HepG2 (cell line): ENCODE data around the gene LPAR1. TPM values are rescaled to one million over a fixed set of nuclear protein-coding genes. Genes with fewer than 3 reads are reported as not detected.

ENCODE experiments used
- ATAC-seq: fragments of 200-7000 bp; cut with Tn5 transposase; 3 replicates; pipeline ENCODE4 v1.9.1; 2020; ENCODE audit warnings: mild to moderate bottlenecking, moderate library complexity
- BruUV-seq: library from RNA; stranded (reverse); fragments of 400-500 nt; replicated peaks from 2 replicates; lab custom pipeline; 2021; lab: Mats Ljungman, UMichigan
- CTCF ChIA-PET: fragments of 300-600 bp; formaldehyde crosslinking; extraction: SDS; loops from one replicate; lab custom pipeline; 2021; ENCODE audit warnings: low total read pairs, inconsistent platforms, low intra/inter-chr PET ratio; lab: Yijun Ruan, JAX
- POLR2A ChIA-PET: fragments of 350-600 bp; sonication (Branson Sonifier 250); formaldehyde crosslinking; loops from one replicate; lab custom pipeline; 2020; ENCODE audit warnings: antibody characterized with exemption, inconsistent platforms; lab: Yijun Ruan, JAX
- DNase-seq: peaks from one replicate; pipeline ENCODE4 v3.0.0-alpha.2; 2015; ENCODE audit warnings: low spot score
- FAIRE-seq: peaks from 3 replicates; lab custom pipeline; 2011; peaks lifted over from hg19 to GRCh38; lab: Jason Lieb, UNC
- H2AFZ ChIP-seq: one replicate; pipeline ENCODE4 v1.6.1; 2011; ENCODE audit warnings: low read length, inconsistent platforms
- H3K27ac ChIP-seq: fragments of 300-600 bp; 3 replicates; pipeline ENCODE4 v1.8.0; 2011; ENCODE audit warnings: mixed run types, mild to moderate bottlenecking, mixed read lengths, low read length, inconsistent platforms; ENCODE audit not compliant: insufficient read depth; ENCODE audit errors: extremely low read length
- H3K27me3 ChIP-seq, 2 experiments: fragments of 200-600 bp in 1 of 2; 2 replicates in 1 of 2; 3 replicates in 1 of 2; pipeline versions ENCODE4 v1.6.0 to v1.8.0; 2011; ENCODE audit warnings: low read length in 2 of 2, mild to moderate bottlenecking in 2 of 2, moderate library complexity in 2 of 2, inconsistent platforms in 1 of 2; ENCODE audit not compliant: insufficient read depth in 2 of 2, control insufficient read depth in 1 of 2
- H3K36me3 ChIP-seq, 2 experiments: fragments of 200-600 bp in 1 of 2; replicated peaks in 1 of 2; 2 replicates in 1 of 2; 3 replicates in 1 of 2; pipeline versions ENCODE4 v1.5.1 to v1.8.0; 2011; ENCODE audit warnings: low read length in 2 of 2, inconsistent platforms in 1 of 2; ENCODE audit not compliant: insufficient read depth in 2 of 2, control insufficient read depth in 1 of 2
- H3K4me1 ChIP-seq: 2 replicates; pipeline ENCODE4 v1.5.1; 2012; ENCODE audit warnings: low read length, inconsistent platforms; ENCODE audit not compliant: insufficient read depth
- H3K4me2 ChIP-seq: 2 replicates; pipeline ENCODE4 v1.6.0; 2011; ENCODE audit warnings: low read depth, low read length, inconsistent platforms
- H3K4me3 ChIP-seq, 3 experiments: fragments of 200-600 bp in 1 of 3; sonication (generic), shearing (Covaris generic) in 1 of 3; replicated peaks in 1 of 3; 2 replicates each; pipeline ENCODE4 v1.5.1; 2011 to 2016; ENCODE audit warnings: low read length in 3 of 3, inconsistent platforms in 2 of 3, low read depth in 2 of 3, mild to moderate bottlenecking in 2 of 3, control low read depth in 1 of 3, mixed read lengths in 1 of 3; ENCODE audit not compliant: insufficient read depth in 1 of 3
- H3K79me2 ChIP-seq: one replicate; pipeline ENCODE4 v1.6.1; 2011; ENCODE audit warnings: low read length, inconsistent platforms; ENCODE audit not compliant: insufficient read depth
- H3K9ac ChIP-seq: 2 replicates; pipeline ENCODE4 v1.6.0; 2011; ENCODE audit warnings: mild to moderate bottlenecking, low read depth, low read length, inconsistent platforms; ENCODE audit not compliant: insufficient read depth
- H3K9me3 ChIP-seq: 2 replicates; pipeline ENCODE4 v1.5.1; 2012; ENCODE audit warnings: mild to moderate bottlenecking, low read length
- H4K20me1 ChIP-seq: 2 replicates; pipeline ENCODE4 v1.6.0; 2011; ENCODE audit warnings: inconsistent platforms, mild to moderate bottlenecking, low read length, moderate library complexity; ENCODE audit not compliant: insufficient read depth
- NR2C2 ChIP-seq: sonication (generic); formaldehyde crosslinking; IDR thresholded peaks from 2 replicates; pipeline ENCODE4 v1.4.0; 2020; ENCODE audit warnings: missing genetic modification reagents, mild to moderate bottlenecking, moderate library complexity, borderline replicate concordance
- RAD51 ChIP-seq: fragments of 450-650 bp; IDR thresholded peaks from 2 replicates; pipeline ENCODE4 v1.6.1; 2016; ENCODE audit warnings: borderline replicate concordance
- RBAK ChIP-seq: sonication (generic); formaldehyde crosslinking; IDR thresholded peaks from 2 replicates; pipeline ENCODE4 v1.5.1; 2020; ENCODE audit warnings: mild to moderate bottlenecking, missing genetic modification reagents
- SRF ChIP-seq: IDR thresholded peaks from 2 replicates; pipeline ENCODE4 v1.6.1; 2011; ENCODE audit warnings: mild to moderate bottlenecking, low read depth, low read length, moderate library complexity
- SRSF1 ChIP-seq: fragments of 200-400 bp; formaldehyde crosslinking; optimal IDR thresholded peaks from 2 replicates; pipeline ENCODE3; 2017; ENCODE audit warnings: mild to moderate bottlenecking, low read depth, low read length, moderate library complexity
- WIZ ChIP-seq: sonication (generic); formaldehyde crosslinking; IDR thresholded peaks from 2 replicates; pipeline ENCODE4 v1.5.1; 2020; ENCODE audit warnings: mild to moderate bottlenecking, missing genetic modification reagents
- XRCC5 ChIP-seq: fragments of 200-400 bp; formaldehyde crosslinking; optimal IDR thresholded peaks from 2 replicates; pipeline ENCODE3; 2017; ENCODE audit warnings: mild to moderate bottlenecking, low read length
- ZBTB1 ChIP-seq: sonication (generic); formaldehyde crosslinking; IDR thresholded peaks from 2 replicates; pipeline ENCODE4 v1.4.0; 2020; ENCODE audit warnings: missing genetic modification reagents, borderline replicate concordance
- ZNF143 ChIP-seq: sonication (generic); formaldehyde crosslinking; IDR thresholded peaks from 2 replicates; pipeline ENCODE4 v1.4.0; 2020; ENCODE audit warnings: missing genetic modification reagents
- ZNF782 ChIP-seq: sonication (generic); formaldehyde crosslinking; IDR thresholded peaks from 2 replicates; pipeline ENCODE4 v1.4.0; 2020; ENCODE audit warnings: missing genetic modification reagents, mild to moderate bottlenecking, borderline replicate concordance
- ZNF841 ChIP-seq: sonication (generic); formaldehyde crosslinking; IDR thresholded peaks from 2 replicates; pipeline ENCODE4 v1.8.1; 2023; ENCODE audit warnings: missing genetic modification reagents, borderline replicate concordance
- ZSCAN9 ChIP-seq: IDR thresholded peaks from 2 replicates; pipeline ENCODE4 v1.6.1; 2016; ENCODE audit warnings: borderline replicate concordance
- WGBS: methylation state at CpG from one replicate; pipeline ENCODE4 v1.1.6; 2017; ENCODE audit warnings: low lambda C conversion rate; 5-methylcytosine and 5-hydroxymethylcytosine counted together
- in situ Hi-C: cut with HindIII; loops from 2 replicates; pipeline ENCODE4 v1.10.0; 2017; ENCODE audit warnings: low pct_unique_long_range_greater_than_20kb; ENCODE audit not compliant: extremely low pct_ligation_motif_present
- intact Hi-C: fragments of 100-400 bp; cut with micrococcal nuclease; formaldehyde crosslinking; loops from one replicate; pipeline ENCODE4 v1.10.0; 2022; ENCODE audit not compliant: unreplicated experiment
- polyA plus RNA-seq, 8 experiments: library from polyadenylated mRNA; depleted of rRNA in 3 of 8; stranded (reverse) in 7 of 8; unstranded in 1 of 8; fragments of >200 nt; fragmentation: Illumina TruSeq in 4 of 8; extraction: Trizol in 4 of 8; gene quantifications; 2 replicates each; pipeline versions ENCODE4 v1.2.1 to v1.2.3, GENCODE V29; 2011 to 2016; ENCODE audit warnings: low read depth in 4 of 8, missing spikeins in 1 of 8, mixed read lengths in 1 of 8; ENCODE audit not compliant: insufficient read depth in 1 of 8
- total RNA-seq, 5 experiments: library from RNA; depleted of rRNA; stranded (reverse); fragments of >200 nt; fragmentation: Illumina TruSeq; extraction: Trizol; gene quantifications; 2 replicates each; pipeline ENCODE4 v1.2.3, GENCODE V29; 2016; ENCODE audit warnings: low read depth in 1 of 5
- TF ChIP-seq, protein P1 (sequence below): sonication (generic); formaldehyde crosslinking; IDR thresholded peaks from 2 replicates; pipeline ENCODE4 v1.4.0; 2020; ENCODE audit warnings: mild to moderate bottlenecking, missing genetic modification reagents, borderline replicate concordance
- TF ChIP-seq, protein P2 (sequence below): sonication (generic); IDR thresholded peaks from 2 replicates; pipeline ENCODE4 v1.6.1; 2016; ENCODE audit warnings: low read depth, borderline replicate concordance
- TF ChIP-seq, protein P3 (sequence below): IDR thresholded peaks from 2 replicates; pipeline ENCODE4 v1.6.1; 2016; ENCODE audit warnings: missing compliant biosample characterization, missing genetic modification reagents, borderline replicate concordance
- TF ChIP-seq, protein P4 (sequence below): sonication (generic); formaldehyde crosslinking; IDR thresholded peaks from 2 replicates; pipeline ENCODE4 v1.4.0; 2020; ENCODE audit warnings: missing genetic modification reagents

LPAR1 gene
- total and polyA plus RNA-seq, 2 of the 13 experiments (the other 11 are each of a cell fraction or from before 2014, with no cell fraction given): not detected

DNA sequence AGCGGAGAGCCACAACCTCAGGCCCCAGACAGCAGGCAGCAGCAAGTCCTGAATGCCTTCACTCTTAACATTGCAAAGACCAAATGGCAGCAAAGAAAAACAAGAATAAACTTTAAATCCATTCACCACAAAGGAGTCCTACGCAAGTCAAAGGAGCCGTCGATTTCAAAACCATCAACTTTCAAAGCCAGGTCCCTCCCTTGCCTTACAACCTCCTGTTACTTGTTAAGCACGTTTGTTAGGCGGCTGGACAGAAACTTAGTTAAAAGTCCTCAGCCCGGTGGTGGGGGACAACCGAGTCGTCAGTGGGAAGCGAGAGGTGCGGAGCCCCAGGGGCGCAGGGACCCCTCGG, 938 bp downstream of the LPAR1 start:
- Histone ChIP-seq H3K27ac (no peak overlapping the region), H3K4me3 (peak overlapping the region; percentile 32 to 69 (median 49); a peak in 5 of 6 replicates), H3K9ac (no peak overlapping the region), H4K20me1 (no peaks in the 10 kb centered on the region), H3K79me2 (no peaks in the 10 kb centered on the region), H3K4me1 (peaks cover 22% of the 10 kb centered on the region), H3K4me2 (peak overlapping the region; percentile 73), H3K27me3 (peaks cover 7 to 45% of the 10 kb centered on the region in 2 experiments), H3K36me3 (no peaks in the 10 kb centered on the region), H3K9me3 (no peaks in the 10 kb centered on the region), H2AFZ (no peak overlapping the region)
- WGBS: 16% methylated on average over 6 of the region's 13 CpGs
- intact Hi-C loops: loop anchor here (5.0 kb wide), 1 partner anchor 260 kb away; no protein-coding TSS in a partner anchor
- in situ Hi-C loops: no loop called here
- ATAC-seq (no peak; the same call in 2 of the 3 replicates), DNase-seq (no peak), FAIRE-seq (no peak)
- ChIA-PET CTCF (no interaction called here), POLR2A (no interaction called here)
- no TSS peak for BruUV-seq
- TF ChIP-seq ZNF143 (CRISPR knock-in tag): no peak
- no peak for TF ChIP-seq NR2C2 (CRISPR knock-in tag)
- TF ChIP-seq RAD51: no peak
- TF ChIP-seq, protein P1, sequence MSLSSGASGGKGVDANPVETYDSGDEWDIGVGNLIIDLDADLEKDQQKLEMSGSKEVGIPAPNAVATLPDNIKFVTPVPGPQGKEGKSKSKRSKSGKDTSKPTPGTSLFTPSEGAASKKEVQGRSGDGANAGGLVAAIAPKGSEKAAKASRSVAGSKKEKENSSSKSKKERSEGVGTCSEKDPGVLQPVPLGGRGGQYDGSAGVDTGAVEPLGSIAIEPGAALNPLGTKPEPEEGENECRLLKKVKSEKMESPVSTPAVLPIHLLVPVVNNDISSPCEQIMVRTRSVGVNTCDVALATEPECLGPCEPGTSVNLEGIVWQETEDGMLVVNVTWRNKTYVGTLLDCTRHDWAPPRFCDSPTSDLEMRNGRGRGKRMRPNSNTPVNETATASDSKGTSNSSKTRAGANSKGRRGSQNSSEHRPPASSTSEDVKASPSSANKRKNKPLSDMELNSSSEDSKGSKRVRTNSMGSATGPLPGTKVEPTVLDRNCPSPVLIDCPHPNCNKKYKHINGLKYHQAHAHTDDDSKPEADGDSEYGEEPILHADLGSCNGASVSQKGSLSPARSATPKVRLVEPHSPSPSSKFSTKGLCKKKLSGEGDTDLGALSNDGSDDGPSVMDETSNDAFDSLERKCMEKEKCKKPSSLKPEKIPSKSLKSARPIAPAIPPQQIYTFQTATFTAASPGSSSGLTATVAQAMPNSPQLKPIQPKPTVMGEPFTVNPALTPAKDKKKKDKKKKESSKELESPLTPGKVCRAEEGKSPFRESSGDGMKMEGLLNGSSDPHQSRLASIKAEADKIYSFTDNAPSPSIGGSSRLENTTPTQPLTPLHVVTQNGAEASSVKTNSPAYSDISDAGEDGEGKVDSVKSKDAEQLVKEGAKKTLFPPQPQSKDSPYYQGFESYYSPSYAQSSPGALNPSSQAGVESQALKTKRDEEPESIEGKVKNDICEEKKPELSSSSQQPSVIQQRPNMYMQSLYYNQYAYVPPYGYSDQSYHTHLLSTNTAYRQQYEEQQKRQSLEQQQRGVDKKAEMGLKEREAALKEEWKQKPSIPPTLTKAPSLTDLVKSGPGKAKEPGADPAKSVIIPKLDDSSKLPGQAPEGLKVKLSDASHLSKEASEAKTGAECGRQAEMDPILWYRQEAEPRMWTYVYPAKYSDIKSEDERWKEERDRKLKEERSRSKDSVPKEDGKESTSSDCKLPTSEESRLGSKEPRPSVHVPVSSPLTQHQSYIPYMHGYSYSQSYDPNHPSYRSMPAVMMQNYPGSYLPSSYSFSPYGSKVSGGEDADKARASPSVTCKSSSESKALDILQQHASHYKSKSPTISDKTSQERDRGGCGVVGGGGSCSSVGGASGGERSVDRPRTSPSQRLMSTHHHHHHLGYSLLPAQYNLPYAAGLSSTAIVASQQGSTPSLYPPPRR: no peak
- TF ChIP-seq RBAK (CRISPR knock-in tag): no peak
- TF ChIP-seq SRSF1: no peak
- no peak for TF ChIP-seq XRCC5
- TF ChIP-seq, protein P2, sequence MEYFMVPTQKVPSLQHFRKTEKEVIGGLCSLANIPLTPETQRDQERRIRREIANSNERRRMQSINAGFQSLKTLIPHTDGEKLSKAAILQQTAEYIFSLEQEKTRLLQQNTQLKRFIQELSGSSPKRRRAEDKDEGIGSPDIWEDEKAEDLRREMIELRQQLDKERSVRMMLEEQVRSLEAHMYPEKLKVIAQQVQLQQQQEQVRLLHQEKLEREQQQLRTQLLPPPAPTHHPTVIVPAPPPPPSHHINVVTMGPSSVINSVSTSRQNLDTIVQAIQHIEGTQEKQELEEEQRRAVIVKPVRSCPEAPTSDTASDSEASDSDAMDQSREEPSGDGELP: no peak
- no peak for TF ChIP-seq ZBTB1
- no peak for TF ChIP-seq ZNF841
- TF ChIP-seq SRF: no peak
- TF ChIP-seq WIZ (CRISPR knock-in tag): no peak
- TF ChIP-seq, protein P3, sequence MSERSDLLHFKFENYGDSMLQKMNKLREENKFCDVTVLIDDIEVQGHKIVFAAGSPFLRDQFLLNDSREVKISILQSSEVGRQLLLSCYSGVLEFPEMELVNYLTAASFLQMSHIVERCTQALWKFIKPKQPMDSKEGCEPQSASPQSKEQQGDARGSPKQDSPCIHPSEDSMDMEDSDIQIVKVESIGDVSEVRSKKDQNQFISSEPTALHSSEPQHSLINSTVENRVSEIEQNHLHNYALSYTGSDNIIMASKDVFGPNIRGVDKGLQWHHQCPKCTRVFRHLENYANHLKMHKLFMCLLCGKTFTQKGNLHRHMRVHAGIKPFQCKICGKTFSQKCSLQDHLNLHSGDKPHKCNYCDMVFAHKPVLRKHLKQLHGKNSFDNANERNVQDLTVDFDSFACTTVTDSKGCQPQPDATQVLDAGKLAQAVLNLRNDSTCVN (CRISPR knock-in tag): no peak
- TF ChIP-seq, protein P4, sequence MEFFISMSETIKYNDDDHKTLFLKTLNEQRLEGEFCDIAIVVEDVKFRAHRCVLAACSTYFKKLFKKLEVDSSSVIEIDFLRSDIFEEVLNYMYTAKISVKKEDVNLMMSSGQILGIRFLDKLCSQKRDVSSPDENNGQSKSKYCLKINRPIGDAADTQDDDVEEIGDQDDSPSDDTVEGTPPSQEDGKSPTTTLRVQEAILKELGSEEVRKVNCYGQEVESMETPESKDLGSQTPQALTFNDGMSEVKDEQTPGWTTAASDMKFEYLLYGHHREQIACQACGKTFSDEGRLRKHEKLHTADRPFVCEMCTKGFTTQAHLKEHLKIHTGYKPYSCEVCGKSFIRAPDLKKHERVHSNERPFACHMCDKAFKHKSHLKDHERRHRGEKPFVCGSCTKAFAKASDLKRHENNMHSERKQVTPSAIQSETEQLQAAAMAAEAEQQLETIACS (CRISPR knock-in tag): no peak
- no peak for TF ChIP-seq ZSCAN9
- TF ChIP-seq ZNF782 (CRISPR knock-in tag): no peak
